HepG2 (cell line): ENCODE measurements around the gene NUDCD3. TPM values are rescaled to one million over a fixed set of nuclear protein-coding genes. Genes with fewer than 3 reads are reported as not detected.
A peak's percentile ranks its signal among the peaks of the same experiment; 100 is the strongest.

Experiments
- ATAC-seq: fragments of 200-7000 bp; cut with Tn5 transposase; 3 replicates; pipeline ENCODE4 v1.9.1; 2020; ENCODE audit warnings: mild to moderate bottlenecking, moderate library complexity
- BruUV-seq: library from RNA; stranded (reverse); fragments of 400-500 nt; replicated peaks from 2 replicates; lab custom pipeline; 2021; lab: Mats Ljungman, UMichigan
- CTCF ChIA-PET: fragments of 300-600 bp; formaldehyde crosslinking; extraction: SDS; loops from one replicate; lab custom pipeline; 2021; ENCODE audit warnings: low total read pairs, inconsistent platforms, low intra/inter-chr PET ratio; lab: Yijun Ruan, JAX
- POLR2A ChIA-PET: fragments of 350-600 bp; sonication (Branson Sonifier 250); formaldehyde crosslinking; loops from one replicate; lab custom pipeline; 2020; ENCODE audit warnings: antibody characterized with exemption, inconsistent platforms; lab: Yijun Ruan, JAX
- DNase-seq: peaks from one replicate; pipeline ENCODE4 v3.0.0-alpha.2; 2015; ENCODE audit warnings: low spot score
- FAIRE-seq: peaks from 3 replicates; lab custom pipeline; 2011; peaks lifted over from hg19 to GRCh38; lab: Jason Lieb, UNC
- H2AFZ ChIP-seq: one replicate; pipeline ENCODE4 v1.6.1; 2011; ENCODE audit warnings: low read length, inconsistent platforms
- H3K27ac ChIP-seq: fragments of 300-600 bp; 3 replicates; pipeline ENCODE4 v1.8.0; 2011; ENCODE audit warnings: mixed run types, mild to moderate bottlenecking, mixed read lengths, low read length, inconsistent platforms; ENCODE audit not compliant: insufficient read depth; ENCODE audit errors: extremely low read length
- H3K27me3 ChIP-seq, 2 experiments: fragments of 200-600 bp in 1 of 2; 2 replicates in 1 of 2; 3 replicates in 1 of 2; pipeline versions ENCODE4 v1.6.0 to v1.8.0; 2011; ENCODE audit warnings: low read length in 2 of 2, mild to moderate bottlenecking in 2 of 2, moderate library complexity in 2 of 2, inconsistent platforms in 1 of 2; ENCODE audit not compliant: insufficient read depth in 2 of 2, control insufficient read depth in 1 of 2
- H3K36me3 ChIP-seq, 2 experiments: fragments of 200-600 bp in 1 of 2; replicated peaks in 1 of 2; 2 replicates in 1 of 2; 3 replicates in 1 of 2; pipeline versions ENCODE4 v1.5.1 to v1.8.0; 2011; ENCODE audit warnings: low read length in 2 of 2, inconsistent platforms in 1 of 2; ENCODE audit not compliant: insufficient read depth in 2 of 2, control insufficient read depth in 1 of 2
- H3K4me1 ChIP-seq: 2 replicates; pipeline ENCODE4 v1.5.1; 2012; ENCODE audit warnings: low read length, inconsistent platforms; ENCODE audit not compliant: insufficient read depth
- H3K4me2 ChIP-seq: 2 replicates; pipeline ENCODE4 v1.6.0; 2011; ENCODE audit warnings: low read depth, low read length, inconsistent platforms
- H3K4me3 ChIP-seq, 3 experiments: fragments of 200-600 bp in 1 of 3; sonication (generic), shearing (Covaris generic) in 1 of 3; replicated peaks in 1 of 3; 2 replicates each; pipeline ENCODE4 v1.5.1; 2011 to 2016; ENCODE audit warnings: low read length in 3 of 3, inconsistent platforms in 2 of 3, low read depth in 2 of 3, mild to moderate bottlenecking in 2 of 3, control low read depth in 1 of 3, mixed read lengths in 1 of 3; ENCODE audit not compliant: insufficient read depth in 1 of 3
- H3K79me2 ChIP-seq: one replicate; pipeline ENCODE4 v1.6.1; 2011; ENCODE audit warnings: low read length, inconsistent platforms; ENCODE audit not compliant: insufficient read depth
- H3K9ac ChIP-seq: 2 replicates; pipeline ENCODE4 v1.6.0; 2011; ENCODE audit warnings: mild to moderate bottlenecking, low read depth, low read length, inconsistent platforms; ENCODE audit not compliant: insufficient read depth
- H3K9me3 ChIP-seq: 2 replicates; pipeline ENCODE4 v1.5.1; 2012; ENCODE audit warnings: mild to moderate bottlenecking, low read length
- H4K20me1 ChIP-seq: 2 replicates; pipeline ENCODE4 v1.6.0; 2011; ENCODE audit warnings: inconsistent platforms, mild to moderate bottlenecking, low read length, moderate library complexity; ENCODE audit not compliant: insufficient read depth
- CREB3 ChIP-seq: sonication (generic); formaldehyde crosslinking; IDR thresholded peaks from 2 replicates; pipeline ENCODE4 v1.5.0; 2020; ENCODE audit warnings: missing genetic modification reagents
- HNF4A ChIP-seq: sonication (generic); formaldehyde crosslinking; IDR thresholded peaks from 2 replicates; pipeline ENCODE4 v1.4.0; 2020; ENCODE audit warnings: missing genetic modification reagents
- RFX1 ChIP-seq: fragments of 450-650 bp; IDR thresholded peaks from 2 replicates; pipeline ENCODE4 v1.6.1; 2017
- THAP7 ChIP-seq: sonication (generic); formaldehyde crosslinking; IDR thresholded peaks from 2 replicates; pipeline ENCODE4 v1.8.1; 2023; ENCODE audit warnings: mild to moderate bottlenecking, missing genetic modification reagents
- ZFP82 ChIP-seq: sonication (generic); formaldehyde crosslinking; IDR thresholded peaks from 2 replicates; pipeline ENCODE4 v1.5.1; 2020; ENCODE audit warnings: mild to moderate bottlenecking, missing genetic modification reagents, borderline replicate concordance
- ZNF160 ChIP-seq: sonication (generic); formaldehyde crosslinking; IDR thresholded peaks from 2 replicates; pipeline ENCODE4 v1.8.0; 2022; ENCODE audit warnings: mild to moderate bottlenecking, inconsistent platforms, missing genetic modification reagents
- ZNF296 ChIP-seq: sonication (generic); formaldehyde crosslinking; conservative IDR thresholded peaks from 2 replicates; pipeline ENCODE4 v1.5.0; 2020; ENCODE audit warnings: mild to moderate bottlenecking, missing genetic modification reagents
- ZNF484 ChIP-seq: sonication (generic); formaldehyde crosslinking; IDR thresholded peaks from 2 replicates; pipeline ENCODE4 v1.5.1; 2020; ENCODE audit warnings: mild to moderate bottlenecking, low read depth, missing genetic modification reagents, borderline replicate concordance
- WGBS: methylation state at CpG from one replicate; pipeline ENCODE4 v1.1.6; 2017; ENCODE audit warnings: low lambda C conversion rate; 5-methylcytosine and 5-hydroxymethylcytosine counted together
- in situ Hi-C: cut with HindIII; loops from 2 replicates; pipeline ENCODE4 v1.10.0; 2017; ENCODE audit warnings: low pct_unique_long_range_greater_than_20kb; ENCODE audit not compliant: extremely low pct_ligation_motif_present
- intact Hi-C: fragments of 100-400 bp; cut with micrococcal nuclease; formaldehyde crosslinking; loops from one replicate; pipeline ENCODE4 v1.10.0; 2022; ENCODE audit not compliant: unreplicated experiment
- polyA plus RNA-seq, 8 experiments: library from polyadenylated mRNA; depleted of rRNA in 3 of 8; stranded (reverse) in 7 of 8; unstranded in 1 of 8; fragments of >200 nt; fragmentation: Illumina TruSeq in 4 of 8; extraction: Trizol in 4 of 8; gene quantifications; 2 replicates each; pipeline versions ENCODE4 v1.2.1 to v1.2.3, GENCODE V29; 2011 to 2016; ENCODE audit warnings: low read depth in 4 of 8, missing spikeins in 1 of 8, mixed read lengths in 1 of 8; ENCODE audit not compliant: insufficient read depth in 1 of 8
- total RNA-seq, 5 experiments: library from RNA; depleted of rRNA; stranded (reverse); fragments of >200 nt; fragmentation: Illumina TruSeq; extraction: Trizol; gene quantifications; 2 replicates each; pipeline ENCODE4 v1.2.3, GENCODE V29; 2016; ENCODE audit warnings: low read depth in 1 of 5

NUDCD3 gene
- total and polyA plus RNA-seq, 2 of the 13 experiments (the other 11 are each of a cell fraction or from before 2014, with no cell fraction given), result 20.8 to 49.9 TPM

GRCh38 chr7:44469461-44470134 is 20.9 kb downstream of the NUDCD3 start:
- H3K9me3 ChIP-seq, result no peaks in the 10 kb centered on the region
- no peak for FAIRE-seq
- H3K9ac ChIP-seq, result no peak overlapping the region
- intact Hi-C loops (no loop called here), in situ Hi-C loops (no loop called here)
- 70% methylated on average over 4 of the region's 4 CpGs for WGBS
- no peak for DNase-seq
- no peak overlapping the region for H3K4me3 ChIP-seq
- no peak for ATAC-seq
- CTCF ChIA-PET, result no interaction called here
- 0 out of 2 replicates have a peak overlapping the region, but pooled peaks have one; percentile 9 for H3K4me2 ChIP-seq
- TF ChIP-seq ZNF484 (CRISPR knock-in tag), result no peak
- TF ChIP-seq ZNF160 (CRISPR knock-in tag), result no peak
- TF ChIP-seq RFX1, result no peak
- no peak for TF ChIP-seq THAP7
- TF ChIP-seq ZNF296 (CRISPR knock-in tag), result no peak
- TF ChIP-seq HNF4A (CRISPR knock-in tag), result 0 out of 2 replicates have a peak, but pooled peaks have one; percentile 25
- no peak for TF ChIP-seq CREB3
- TF ChIP-seq ZFP82, result no peak
- H3K27me3 ChIP-seq, result no peaks in the 10 kb centered on the region
- H4K20me1 ChIP-seq, result no peaks in the 10 kb centered on the region
- no peak overlapping the region for H2AFZ ChIP-seq
- peaks cover 22 to 43% of the 10 kb centered on the region in 2 experiments for H3K36me3 ChIP-seq
- POLR2A ChIA-PET, result no interaction called here
- peaks cover 75% of the 10 kb centered on the region for H3K4me1 ChIP-seq
- BruUV-seq, result no TSS peak
- H3K79me2 ChIP-seq, result peaks cover 64% of the 10 kb centered on the region
- H3K27ac ChIP-seq, result peak overlapping the region; percentile 92
